Left ventricle myocardium inferior (tissue), 1 donor: ENCODE measurements around the gene CDX2. TPM values are rescaled to one million over a fixed set of nuclear protein-coding genes. Genes with fewer than 3 reads are reported as not detected.

ENCODE experiments used
- DNase-seq: peaks from one replicate; pipeline ENCODE4 v3.0.0-alpha.2; 2020
- H3K27ac ChIP-seq: fragments of 200-600 bp; replicated peaks from 2 replicates; pipeline ENCODE4 v1.8.0; 2021
- H3K27me3 ChIP-seq: fragments of 200-600 bp; 2 replicates; pipeline ENCODE4 v1.8.0; 2021; ENCODE audit warnings: low read depth
- H3K36me3 ChIP-seq: fragments of 200-600 bp; 2 replicates; pipeline ENCODE4 v1.8.0; 2021
- H3K4me1 ChIP-seq: fragments of 200-600 bp; 2 replicates; pipeline ENCODE4 v1.8.0; 2021
- H3K4me3 ChIP-seq: fragments of 200-600 bp; 2 replicates; pipeline ENCODE4 v1.8.0; 2021; ENCODE audit warnings: mild to moderate bottlenecking, moderate library complexity
- H3K9me3 ChIP-seq: fragments of 200-600 bp; replicated peaks from 2 replicates; pipeline ENCODE4 v1.8.0; 2021
- CTCF ChIP-seq: fragments of 200-600 bp; IDR thresholded peaks from 2 replicates; pipeline ENCODE4 v1.8.0; 2021; ENCODE audit warnings: antibody characterized with exemption, mild to moderate bottlenecking, borderline replicate concordance
- intact Hi-C: fragments of 100-400 bp; cut with micrococcal nuclease; formaldehyde crosslinking; loops from one replicate; pipeline ENCODE4 v1.11.0; 2022
- total RNA-seq: library from RNA; stranded (reverse); fragmentation: NEBNext Ultra II Directional; extraction: Animal tissue kit (Norgen Biotek cat#: 25700); gene quantifications from one replicate; pipeline ENCODE4 v1.2.1, GENCODE V29; 2021
- donor health status: DM: no; HTN: yes; CAD: no; lungs with severe emphysema.

CDX2 gene
- total RNA-seq, 1 donor from 2014 or later = not detected

- intact Hi-C loops = no loop called here
- Histone ChIP-seq H3K4me3 (peak overlapping the region; percentile 33), H3K27me3 (peaks cover 100% of the 10 kb centered on the region), H3K36me3 (no peaks in the 10 kb centered on the region), H3K9me3 (no peaks in the 10 kb centered on the region), H3K27ac (no peak overlapping the region), H3K4me1 (peaks cover 46% of the 10 kb centered on the region)
- no peak for DNase-seq
- no peak for TF ChIP-seq CTCF
These were observed 51.8 kb downstream of the CDX2 start for GRCh38 chr13:27917121-27917947.

- no peak for DNase-seq
- intact Hi-C loops = no loop called here
- no peak for TF ChIP-seq CTCF
- Histone ChIP-seq H3K27ac (no peak overlapping the region), H3K27me3 (peaks cover 100% of the 10 kb centered on the region), H3K36me3 (no peaks in the 10 kb centered on the region), H3K4me3 (no peak overlapping the region), H3K4me1 (peaks cover 33% of the 10 kb centered on the region), H3K9me3 (no peaks in the 10 kb centered on the region)
These were observed 53.6 kb downstream of the CDX2 start for GRCh38 chr13:27915301-27916207.

GRCh38 chr13:27913160-27913559, 56.0 kb downstream of the CDX2 start:
- intact Hi-C loops = no loop called here
- DNase-seq = no peak
- no peaks in the 10 kb centered on the region for H3K36me3 ChIP-seq
- no peak for TF ChIP-seq CTCF
- no peak overlapping the region for H3K4me3 ChIP-seq
- H3K27ac ChIP-seq = no peak overlapping the region
- peaks cover 12% of the 10 kb centered on the region for H3K4me1 ChIP-seq
- H3K27me3 ChIP-seq = peaks cover 100% of the 10 kb centered on the region
- H3K9me3 ChIP-seq = no peaks in the 10 kb centered on the region

- Histone ChIP-seq H3K9me3 (no peaks in the 10 kb centered on the region), H3K36me3 (no peaks in the 10 kb centered on the region), H3K4me3 (no peak overlapping the region), H3K4me1 (no peaks in the 10 kb centered on the region), H3K27ac (no peak overlapping the region), H3K27me3 (peaks cover 100% of the 10 kb centered on the region)
- intact Hi-C loops = no loop called here
- no peak for DNase-seq
- TF ChIP-seq CTCF = no peak
These were observed 57.6 kb downstream of the CDX2 start for GRCh38 chr13:27911521-27911920.

Other genes starting within 250 kb of the CDX2 start
- gene GSX1, start 176.8 kb downstream of the CDX2 start, total RNA-seq = not detected
- not detected for gene PDX1, start 49.3 kb downstream of the CDX2 start, total RNA-seq
- gene URAD, start 19.4 kb upstream of the CDX2 start, total RNA-seq = not detected
- gene FLT3, start 131.3 kb upstream of the CDX2 start, total RNA-seq = 0.05 TPM
- gene PAN3, start 169.2 kb upstream of the CDX2 start, total RNA-seq = 9.6 TPM